ENCODE data around the gene KATNAL1. TPM values are rescaled to one million over a fixed set of nuclear protein-coding genes. Genes with fewer than 3 reads are reported as not detected.
"Not testable (repeated sequence)": the region's sequence is repeated elsewhere in the genome, so short reads cannot be mapped to it uniquely, and the experiment has no call there.

Gene KATNAL1
- total RNA-seq, 2 donors from 2014 or later, result 13.7 to 19.1 TPM

GRCh38 chr13:30289533-30289932 is 17.8 kb downstream of the KATNAL1 start:
- H3K9me3 ChIP-seq, result no peaks in the 10 kb centered on the region
- peaks cover 3 to 16% of the 10 kb centered on the region in 2 donors for H3K4me1 ChIP-seq (ENCODE audit: control insufficient read depth in 1 of 2, low read depth in 2 of 2)
- no peak overlapping the region for H3K27ac ChIP-seq
- DNase-seq (ENCODE audit: low spot score) (no peak), ATAC-seq (ENCODE audit: insufficient number of reproducible peaks, low FRiP score, low read depth) (no peak)
- H3K4me3 ChIP-seq, result no peak overlapping the region
- H3K36me3 ChIP-seq, result no peaks in the 10 kb centered on the region
- H3K27me3 ChIP-seq (replicated peaks; ENCODE audit: insufficient read depth), result no peaks in the 10 kb centered on the region
- no peak for TF ChIP-seq CTCF (IDR thresholded peaks at IDR 0.05)

- not testable (repeated sequence) for H3K36me3 ChIP-seq; H3K4me3 ChIP-seq; DNase-seq (ENCODE audit: low spot score); H3K27me3 ChIP-seq (replicated peaks; ENCODE audit: insufficient read depth); H3K27ac ChIP-seq; H3K9me3 ChIP-seq; ATAC-seq (ENCODE audit: insufficient number of reproducible peaks, low FRiP score, low read depth)
- H3K4me1 ChIP-seq (ENCODE audit: control insufficient read depth in 1 of 2, low read depth in 2 of 2), result peaks cover 3 to 16% of the 10 kb centered on the region in 2 donors
Observed at GRCh38 chr13:30286059-30286458, 21.3 kb downstream of the KATNAL1 start.

GRCh38 chr13:30276178-30276577 is 31.2 kb downstream of the KATNAL1 start:
- Histone ChIP-seq H3K9me3 (no peaks in the 10 kb centered on the region), H3K36me3 (no peaks in the 10 kb centered on the region), H3K4me3 (no peak overlapping the region), H3K4me1 (ENCODE audit: control insufficient read depth in 1 of 2, low read depth in 2 of 2) (no peaks in the 10 kb centered on the region), H3K27me3 (replicated peaks; ENCODE audit: insufficient read depth) (no peaks in the 10 kb centered on the region), H3K27ac (no peak overlapping the region)
- DNase-seq (ENCODE audit: low spot score) (no peak), ATAC-seq (ENCODE audit: insufficient number of reproducible peaks, low FRiP score, low read depth) (no peak)
- TF ChIP-seq CTCF (IDR thresholded peaks at IDR 0.05), result no peak

DNA sequence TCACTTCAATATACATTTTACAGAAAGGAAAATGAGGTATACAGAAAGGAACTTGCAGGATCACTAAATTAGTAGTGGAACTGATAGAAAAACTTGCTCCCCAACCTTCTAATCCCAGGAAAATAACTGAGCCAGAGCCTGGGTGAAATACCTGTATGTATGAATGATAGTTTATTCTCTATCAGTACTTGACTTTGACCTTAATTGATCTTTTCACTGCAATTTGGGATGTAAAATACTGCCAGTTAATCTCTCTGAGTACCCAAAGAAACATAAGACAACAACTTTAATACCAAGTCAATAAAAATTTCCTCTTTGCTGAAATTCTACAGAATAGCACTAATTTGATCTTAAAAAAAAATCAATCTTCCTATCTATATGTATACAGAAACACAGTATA is 33.3 kb downstream of the KATNAL1 start:
- Histone ChIP-seq H3K36me3 (no peaks in the 10 kb centered on the region), H3K9me3 (no peaks in the 10 kb centered on the region), H3K27ac (no peak overlapping the region), H3K27me3 (replicated peaks; ENCODE audit: insufficient read depth) (no peaks in the 10 kb centered on the region), H3K4me3 (no peak overlapping the region), H3K4me1 (ENCODE audit: control insufficient read depth in 1 of 2, low read depth in 2 of 2) (no peaks in the 10 kb centered on the region)
- no peak for TF ChIP-seq CTCF (IDR thresholded peaks at IDR 0.05)
- DNase-seq (ENCODE audit: low spot score) (no peak), ATAC-seq (ENCODE audit: insufficient number of reproducible peaks, low FRiP score, low read depth) (no peak)

DNA sequence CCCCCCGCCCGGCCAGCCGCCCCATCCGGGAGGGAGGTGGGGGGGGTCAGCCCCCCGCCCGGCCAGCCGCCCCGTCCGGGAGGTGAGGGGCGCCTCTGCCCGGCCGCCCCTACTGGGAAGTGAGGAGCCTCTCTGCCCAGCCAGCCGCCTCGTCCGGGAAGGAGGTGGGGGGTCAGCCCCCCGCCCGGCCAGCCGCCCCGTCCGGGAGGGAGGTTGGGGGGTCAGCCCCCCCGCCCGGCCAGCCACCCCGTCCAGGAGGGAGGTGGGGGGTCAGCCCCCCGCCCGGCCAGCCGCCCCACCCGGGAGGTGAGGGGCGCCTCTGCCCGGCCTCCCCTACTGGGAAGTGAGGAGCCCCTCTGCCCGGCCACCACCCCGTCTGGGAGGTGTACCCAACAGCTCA is 37.3 kb downstream of the KATNAL1 start:
- H3K36me3 ChIP-seq; H3K4me3 ChIP-seq; H3K27me3 ChIP-seq (replicated peaks; ENCODE audit: insufficient read depth); H3K4me1 ChIP-seq (ENCODE audit: control insufficient read depth in 1 of 2, low read depth in 2 of 2); ATAC-seq (ENCODE audit: insufficient number of reproducible peaks, low FRiP score, low read depth); H3K9me3 ChIP-seq; H3K27ac ChIP-seq; DNase-seq (ENCODE audit: low spot score): not testable (repeated sequence)

- ATAC-seq (ENCODE audit: insufficient number of reproducible peaks, low FRiP score, low read depth), result no peak
- H3K9me3 ChIP-seq, result no peaks in the 10 kb centered on the region
- no peak overlapping the region for H3K27ac ChIP-seq
- no peak overlapping the region for H3K4me3 ChIP-seq
- no peak for DNase-seq (ENCODE audit: low spot score)
- no peaks in the 10 kb centered on the region for H3K27me3 ChIP-seq (replicated peaks; ENCODE audit: insufficient read depth)
- no peaks in the 10 kb centered on the region for H3K4me1 ChIP-seq (ENCODE audit: control insufficient read depth in 1 of 2, low read depth in 2 of 2)
- H3K36me3 ChIP-seq, result no peaks in the 10 kb centered on the region
- no peak for TF ChIP-seq CTCF (IDR thresholded peaks at IDR 0.05)
Observed at GRCh38 chr13:30268673-30269072, 38.7 kb downstream of the KATNAL1 start.

All from thoracic aorta (tissue), 2 donors.